Psoas muscle (tissue), 8 donors: ENCODE data around the gene CYP4A22. TPM values are rescaled to one million over a fixed set of nuclear protein-coding genes. Genes with fewer than 3 reads are reported as not detected.
A peak's percentile ranks its signal among the peaks of the same experiment; 100 is the strongest.

Source experiments
- ATAC-seq, 4 donors: fragments of 200-7000 bp; cut with Tn5 transposase; one replicate each; pipeline ENCODE4 v1.9.1; 2020; ENCODE audit warnings: moderate library complexity in 3 of 4, mild to moderate bottlenecking in 2 of 4
- DNase-seq, 2 donors: peaks; one replicate each; pipeline ENCODE4 v3.0.0-alpha.2; 2020
- H3K27ac ChIP-seq: fragments of 200-600 bp; one replicate; pipeline ENCODE4 v1.8.0; 2022
- H3K27me3 ChIP-seq, 3 donors: fragments of 200-600 bp in 1 of 3; one replicate each; pipeline versions ENCODE4 v1.6.1 to v1.8.0; 2013 to 2022; ENCODE audit warnings: low read length in 2 of 3, mild to moderate bottlenecking in 2 of 3, moderate library complexity in 1 of 3; ENCODE audit not compliant: insufficient read depth in 3 of 3
- H3K36me3 ChIP-seq, 2 donors: fragments of 200-600 bp in 1 of 2; one replicate each; pipeline versions ENCODE4 v1.6.1 to v1.8.0; 2013 to 2022; ENCODE audit warnings: low read depth in 1 of 2, mild to moderate bottlenecking in 1 of 2, moderate library complexity in 1 of 2; ENCODE audit not compliant: insufficient read depth in 1 of 2
- H3K4me1 ChIP-seq: fragments of 200-600 bp; one replicate; pipeline ENCODE4 v1.8.0; 2022
- H3K4me3 ChIP-seq: fragments of 200-600 bp; one replicate; pipeline ENCODE4 v1.8.0; 2022; ENCODE audit warnings: mild to moderate bottlenecking
- H3K9me3 ChIP-seq: fragments of 200-600 bp; one replicate; pipeline ENCODE4 v1.8.0; 2022
- CTCF ChIP-seq: fragments of 200-600 bp; IDR thresholded peaks from one replicate; pipeline ENCODE4 v1.8.0; 2022; ENCODE audit warnings: antibody characterized with exemption
- WGBS, 3 donors: extraction: QIAGEN DNeasy Blood & Tissue Kit; methylation state at CpG; one replicate each; pipeline versions ENCODE4 v1.1.6 to v1.1.7; 2013; 5-methylcytosine and 5-hydroxymethylcytosine counted together
- intact Hi-C, 2 donors: fragments of 100-400 bp; cut with DNase I; formaldehyde crosslinking; loops; one replicate each; pipeline versions ENCODE4 v1.11.0 to v1.14.2; 2022
- polyA plus RNA-seq, 3 donors: library from polyadenylated mRNA; stranded (reverse); fragments of 200-250 nt; gene quantifications; one replicate each; pipeline ENCODE4 v1.2.3, GENCODE V29; 2013
- total RNA-seq, 4 donors: library from RNA; stranded (reverse); fragmentation: NEBNext Ultra II Directional in 2 of 4; extraction: Animal tissue kit (Norgen Biotek cat#: 25700) in 2 of 4; gene quantifications; one replicate each; pipeline versions ENCODE4 v1.2.1 to v1.2.4, GENCODE V29; 2021 to 2023
- donor health status: healthy with polysubstance abuse.
- donor health status: DM: no; HTN: no; CAD: no; lungs with moderate emphysema.
- donor health status: Bipolar disorder and iron deficiency.
- donor health status: healthy.
- donor health status: DM: yes; HTN: yes; CAD: no.
- donor health status: DM: no; HTN: no; CAD: no.
- donor health status: DM: no; HTN: no; CAD: no.
- donor health status: DM: yes; HTN: yes; CAD: no.

CYP4A22 gene
- total and polyA plus RNA-seq, 7 donors = 0.03 to 0.04 TPM; not detected in 5

GRCh38 chr1:47175227-47175934, 38.1 kb downstream of the CYP4A22 start:
- 10 to 14% (median 12%) methylated on average over 11 of the region's 11 CpGs for WGBS, 3 donors
- peak; percentile 88 for TF ChIP-seq CTCF
- intact Hi-C loops = no loop called here

GRCh38 chr1:47178020-47178419, 40.8 kb downstream of the CYP4A22 start:
- H3K27me3 ChIP-seq = peaks cover 0 to 21% (median 2%) of the 10 kb centered on the region in 3 donors
- H3K9me3 ChIP-seq = no peaks in the 10 kb centered on the region
- TF ChIP-seq CTCF = no peak
- WGBS, 3 donors = 41 to 65% (median 44%) methylated on average over 6 of the region's 6 CpGs
- H3K4me3 ChIP-seq = no peak overlapping the region
- H3K36me3 ChIP-seq = no peaks in the 10 kb centered on the region
- H3K4me1 ChIP-seq = peaks cover 6% of the 10 kb centered on the region
- intact Hi-C loops = loop anchor here in 1 of 2 donors (2.0 kb wide), 2 partner anchors 247 to 533 kb away; no protein-coding TSS in a partner anchor
- no peak for ATAC-seq
- DNase-seq = no peak
- no peak overlapping the region for H3K27ac ChIP-seq

More at GRCh38 chr1:47175227-47175934, 38.1 kb downstream of the CYP4A22 start:
- Histone ChIP-seq H3K9me3 (no peaks in the 10 kb centered on the region), H3K27ac (no peak overlapping the region), H3K4me1 (peaks cover 6% of the 10 kb centered on the region), H3K36me3 (no peaks in the 10 kb centered on the region), H3K4me3 (no peak overlapping the region), H3K27me3 (peaks cover 0 to 17% (median 2%) of the 10 kb centered on the region in 3 donors)
- DNase-seq = no peak
- peak; percentile 52 to 68 (median 58) for ATAC-seq

- peaks cover 0 to 17% (median 1%) of the 10 kb centered on the region in 3 donors for H3K27me3 ChIP-seq
- DNase-seq (no peak), ATAC-seq (no peak)
- H3K36me3 ChIP-seq = no peaks in the 10 kb centered on the region
- no peak overlapping the region for H3K27ac ChIP-seq
- H3K4me3 ChIP-seq = peak overlapping the region; percentile 52
- no peaks in the 10 kb centered on the region for H3K9me3 ChIP-seq
- 43 to 59% (median 54%) methylated on average over 8 of the region's 8 CpGs for WGBS, 3 donors
- intact Hi-C loops = loop anchor here in 1 of 2 donors (2.0 kb wide), 2 partner anchors 246 to 532 kb away; no protein-coding TSS in a partner anchor
- no peak for TF ChIP-seq CTCF
- peaks cover 6% of the 10 kb centered on the region for H3K4me1 ChIP-seq
These were observed 41.4 kb downstream of the CYP4A22 start for GRCh38 chr1:47178654-47179016.

GRCh38 chr1:47179017-47179987, 42.1 kb downstream of the CYP4A22 start:
- intact Hi-C loops = loop anchor here in 1 of 2 donors (2.0 kb wide), 2 partner anchors 245 to 531 kb away; no protein-coding TSS in a partner anchor
- Histone ChIP-seq H3K4me1 (peaks cover 6% of the 10 kb centered on the region), H3K4me3 (peak overlapping the region; percentile 52), H3K27me3 (peaks cover 0 to 17% (median 0%) of the 10 kb centered on the region in 3 donors), H3K9me3 (no peaks in the 10 kb centered on the region), H3K36me3 (no peaks in the 10 kb centered on the region), H3K27ac (no peak overlapping the region)
- TF ChIP-seq CTCF = peak; percentile 89
- DNase-seq (peak; percentile 93 to 94), ATAC-seq (peak; percentile 89 to 95 (median 90))
- 1 to 3% (median 2%) methylated on average over 28 to 30 of the region's 30 CpGs for WGBS, 3 donors
